ENCODE results near the gene MYO5A. TPM values are rescaled to one million over a fixed set of nuclear protein-coding genes. Genes with fewer than 3 reads are reported as not detected.

The MYO5A gene
- polyA plus RNA-seq, 4 donors = 7.4 to 8.2 (median 7.8) TPM

DNA sequence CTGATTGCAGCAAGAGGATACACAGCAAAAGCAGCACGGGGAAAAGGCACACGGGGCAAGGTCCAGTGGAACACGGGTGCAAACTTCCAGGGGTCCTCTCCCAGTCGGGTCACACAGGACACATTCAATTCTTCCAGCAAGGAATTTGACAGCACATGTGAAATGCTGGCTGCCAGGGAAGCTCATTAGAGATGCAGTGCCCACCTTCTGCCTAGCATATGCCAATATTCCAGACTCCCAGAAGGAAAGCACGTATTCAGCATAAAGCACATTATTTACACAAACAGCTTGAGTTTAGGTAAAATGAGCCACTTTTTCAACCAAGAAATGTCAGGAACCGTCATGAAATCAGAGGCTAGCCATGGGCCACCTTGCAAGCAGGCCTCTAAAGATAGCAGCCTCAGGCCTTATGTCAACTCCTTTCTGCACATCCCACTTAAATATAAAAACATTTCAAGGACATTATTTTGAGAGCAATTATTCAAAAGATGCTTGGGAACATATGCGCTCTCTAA, 252.4 kb downstream of the MYO5A start:
- DNase-seq (ENCODE audit: low read depth in 4 of 4, low spot score in 3 of 4) = no peak

GRCh38 chr15:52263563-52264282, 265.0 kb downstream of the MYO5A start:
- no peak for DNase-seq (ENCODE audit: low read depth in 4 of 4, low spot score in 3 of 4)

DNA sequence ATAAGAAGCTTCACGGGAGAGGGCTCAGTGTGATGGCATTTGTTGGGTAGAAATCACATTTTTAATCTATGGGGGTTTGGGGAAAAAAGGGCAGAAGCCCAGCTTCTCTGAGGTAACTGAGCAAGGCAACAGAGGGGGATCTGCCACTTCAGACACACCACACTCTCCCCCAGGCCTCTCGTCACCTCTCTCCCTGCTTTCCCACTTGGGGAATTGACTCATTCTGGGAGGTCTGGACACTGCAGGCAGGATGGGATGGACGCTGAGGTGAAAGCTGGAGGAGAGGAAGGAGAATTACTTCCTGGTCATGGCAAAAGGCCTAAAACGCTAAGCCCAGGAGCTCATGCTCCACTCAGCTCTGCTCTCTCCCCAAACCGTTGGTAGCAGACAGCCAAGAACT, 266.3 kb downstream of the MYO5A start:
- no peak for DNase-seq (ENCODE audit: low read depth in 4 of 4, low spot score in 3 of 4)

DNA sequence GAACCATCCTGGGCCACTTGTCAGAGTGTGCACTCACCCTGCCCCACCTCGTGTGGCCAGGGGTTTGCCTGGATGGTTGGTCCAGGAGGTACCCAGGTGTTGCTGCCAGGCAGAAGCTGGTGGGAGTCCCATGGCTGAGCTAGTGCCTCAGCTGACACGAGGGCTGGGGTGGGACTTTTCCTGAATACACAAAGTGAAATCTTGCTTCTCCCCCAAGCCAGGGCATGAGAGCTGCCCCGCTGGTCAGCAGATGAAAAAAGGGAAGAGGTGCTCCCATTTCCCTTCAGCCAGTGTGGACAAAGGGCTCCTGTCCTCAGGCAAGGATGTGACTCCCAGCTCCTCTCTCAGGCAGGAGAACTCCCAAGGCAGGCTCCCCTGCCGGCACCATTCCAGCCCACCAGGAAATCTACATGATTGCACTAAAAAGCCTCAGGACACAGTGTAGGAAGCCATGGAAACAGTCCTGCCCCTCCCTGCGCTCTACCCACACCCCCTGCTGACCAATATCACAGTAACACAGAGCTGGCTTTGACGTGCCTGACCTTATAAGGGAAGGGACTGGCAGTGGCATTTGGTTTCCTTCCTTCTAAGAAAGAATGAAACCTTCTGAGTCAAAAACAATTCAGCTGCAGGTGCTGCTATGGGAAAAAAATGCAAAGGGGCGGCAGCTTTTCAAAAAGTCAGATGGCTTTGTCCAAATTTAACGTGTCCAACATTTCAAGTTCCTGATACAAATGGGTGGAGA, 267.0 kb downstream of the MYO5A start:
- DNase-seq (ENCODE audit: low read depth in 4 of 4, low spot score in 3 of 4) = peak in 3 of 4 donors; percentile 41 to 57 (median 44)

DNA sequence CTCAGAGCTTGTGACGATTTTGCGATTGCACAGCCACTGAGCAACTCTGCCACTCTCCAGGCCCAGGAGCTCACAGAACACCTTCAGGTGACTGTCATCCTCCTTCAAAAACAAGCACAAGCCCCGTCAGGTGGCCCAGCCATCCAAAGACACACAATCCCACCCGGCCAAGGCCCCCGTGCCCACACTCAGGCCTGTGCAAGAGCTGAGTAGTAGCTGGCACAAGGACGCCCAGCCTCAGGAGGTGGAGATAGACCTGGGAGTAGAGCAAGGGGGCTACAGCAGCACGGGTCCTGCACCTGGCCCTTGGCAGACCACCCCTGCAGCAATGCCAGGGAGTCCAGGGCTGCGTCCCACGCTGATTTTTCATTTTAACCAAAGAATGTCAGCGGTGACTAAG, 267.7 kb downstream of the MYO5A start:
- no peak for DNase-seq (ENCODE audit: low read depth in 4 of 4, low spot score in 3 of 4)

DNA sequence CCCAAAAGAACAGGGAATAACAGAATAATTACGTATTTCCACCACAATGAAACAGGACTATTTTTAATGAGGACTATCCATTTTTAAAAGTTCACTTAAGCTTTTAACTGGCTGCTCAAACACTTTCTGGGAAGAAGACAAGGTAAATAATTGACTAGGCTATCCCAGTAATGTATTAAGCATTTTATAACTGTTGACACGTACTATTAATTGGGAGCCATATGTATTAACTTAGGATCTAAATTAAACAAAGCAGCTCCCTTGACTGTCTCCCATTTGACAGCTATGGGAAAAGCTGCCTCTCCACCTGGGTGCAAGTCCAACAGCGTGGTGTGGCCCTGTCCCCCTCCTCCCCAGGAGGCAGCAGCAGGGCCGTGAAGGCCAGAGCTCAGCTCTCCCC, 269.2 kb downstream of the MYO5A start:
- no peak for DNase-seq (ENCODE audit: low read depth in 4 of 4, low spot score in 3 of 4)

DNA sequence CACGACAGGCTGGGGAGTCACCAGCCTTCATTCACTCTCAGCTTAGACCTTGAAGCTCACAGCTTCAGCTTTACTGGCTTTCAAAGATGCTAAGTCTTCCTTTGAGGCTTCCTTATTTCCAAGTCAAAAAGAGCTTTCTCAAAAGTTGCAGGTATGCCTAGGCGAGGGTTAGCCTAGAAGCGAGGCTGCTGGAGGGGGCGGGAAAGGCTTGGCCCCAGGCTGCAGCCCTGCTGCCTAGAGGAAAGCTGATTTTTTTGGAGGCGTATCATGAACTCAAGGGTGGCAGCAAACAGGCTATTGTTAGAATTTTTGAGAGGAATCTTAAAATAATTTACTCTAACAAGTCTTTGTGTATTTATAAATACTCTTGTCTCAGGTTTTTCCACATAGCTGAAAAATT, 270.2 kb downstream of the MYO5A start:
- no peak for DNase-seq (ENCODE audit: low read depth in 4 of 4, low spot score in 3 of 4)

DNA sequence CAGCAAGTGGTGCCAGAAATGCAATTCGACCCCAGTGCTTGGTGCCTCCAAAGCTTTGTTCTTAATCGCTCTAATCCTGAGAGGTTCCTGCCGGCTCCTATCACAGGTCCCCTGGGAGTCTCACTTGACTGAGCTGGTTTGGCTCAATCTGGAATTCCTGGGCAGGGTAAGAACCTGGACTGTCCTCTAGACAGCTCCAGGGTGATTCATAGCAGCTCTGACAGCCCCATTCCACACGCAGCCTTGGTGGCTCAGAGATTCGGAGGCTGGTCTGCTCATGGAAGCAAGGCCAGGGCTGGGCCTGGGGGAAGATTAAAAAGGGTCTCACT, 271.0 kb downstream of the MYO5A start:
- DNase-seq (ENCODE audit: low read depth in 4 of 4, low spot score in 3 of 4) = no peak

Other genes with a start within 250 kb of the MYO5A start
- gene MYO5C, start 233.1 kb downstream of the MYO5A start, polyA plus RNA-seq (ENCODE audit: insufficient read length in 4 of 4) = 10 to 100 TPM; 19.0 to 22.5 (median 21.1) TPM
- 100 to 1,000 TPM; 124 to 160 (median 158) TPM for gene ARPP19, start 40.1 kb upstream of the MYO5A start, polyA plus RNA-seq (ENCODE audit: insufficient read length in 4 of 4)
- 10 to 100 TPM; 38.4 to 47.5 (median 41.1) TPM for gene ATOSA, start 150.5 kb upstream of the MYO5A start, polyA plus RNA-seq (ENCODE audit: insufficient read length in 4 of 4)

Measured in right renal pelvis (tissue), 4 donors.